Progenitor cell of endocrine pancreas (in vitro differentiated cells): ENCODE measurements around the gene MAN1C1. TPM values are rescaled to one million over a fixed set of nuclear protein-coding genes. Genes with fewer than 3 reads are reported as not detected.

Source experiments
- DNase-seq: peaks from one replicate; pipeline ENCODE4 v3.0.0; 2021; ENCODE audit warnings: low spot score; ENCODE audit not compliant: unreplicated experiment
- H3K27ac Mint-ChIP-seq: 2 replicates; pipeline ENCODE4 v1.8.0; 2021; ENCODE audit warnings: mild to moderate bottlenecking, moderate library complexity, mixed read lengths
- H3K27me3 Mint-ChIP-seq: 2 replicates; pipeline ENCODE4 v1.8.0; 2021; ENCODE audit warnings: mixed read lengths
- H3K36me3 Mint-ChIP-seq: 2 replicates; pipeline ENCODE4 v1.8.0; 2022; ENCODE audit warnings: mixed read lengths; ENCODE audit not compliant: insufficient read depth
- H3K4me1 Mint-ChIP-seq: 2 replicates; pipeline ENCODE4 v1.8.0; 2021; ENCODE audit warnings: low read depth, mixed read lengths
- H3K4me3 Mint-ChIP-seq: 2 replicates; pipeline ENCODE4 v1.8.0; 2021; ENCODE audit warnings: low read depth, mild to moderate bottlenecking, moderate library complexity, mixed read lengths
- H3K9me3 Mint-ChIP-seq: 2 replicates; pipeline ENCODE4 v1.8.0; 2021; ENCODE audit warnings: low read depth, mixed read lengths
- CTCF ChIP-seq: fragments of 200-600 bp; sonication (generic); IDR thresholded peaks from one replicate; pipeline ENCODE4 v1.5.0; 2021; ENCODE audit warnings: antibody characterized with exemption, mild to moderate bottlenecking; ENCODE audit not compliant: unreplicated experiment
- total RNA-seq: library from RNA; stranded (reverse); gene quantifications from 2 replicates; pipeline ENCODE4 v1.2.1, GENCODE V29; 2021

MAN1C1 gene
- total RNA-seq, 1 donor from 2014 or later: 5.1 TPM

- H3K27ac Mint-ChIP-seq: no peak overlapping the region
- no peak overlapping the region for H3K4me3 Mint-ChIP-seq
- peaks cover 6% of the 10 kb centered on the region for H3K4me1 Mint-ChIP-seq
- DNase-seq: peak; percentile 0
- no peak for TF ChIP-seq CTCF
- H3K27me3 Mint-ChIP-seq: peaks cover 21% of the 10 kb centered on the region
- H3K9me3 Mint-ChIP-seq: no peaks in the 10 kb centered on the region
- H3K36me3 Mint-ChIP-seq: no peaks in the 10 kb centered on the region
Measured at GRCh38 chr1:25648681-25649440, 32.3 kb downstream of the MAN1C1 start.

GRCh38 chr1:25649505-25650288, 33.1 kb downstream of the MAN1C1 start:
- DNase-seq: peak; percentile 2
- Mint-ChIP-seq H3K4me3 (no peak overlapping the region), H3K9me3 (no peaks in the 10 kb centered on the region), H3K27ac (no peak overlapping the region), H3K4me1 (peaks cover 4% of the 10 kb centered on the region), H3K36me3 (no peaks in the 10 kb centered on the region), H3K27me3 (peaks cover 17% of the 10 kb centered on the region)
- no peak for TF ChIP-seq CTCF

- no peak overlapping the region for H3K4me3 Mint-ChIP-seq
- TF ChIP-seq CTCF: no peak
- H3K27me3 Mint-ChIP-seq: peaks cover 14% of the 10 kb centered on the region
- no peaks in the 10 kb centered on the region for H3K36me3 Mint-ChIP-seq
- DNase-seq: no peak
- peaks cover 4% of the 10 kb centered on the region for H3K4me1 Mint-ChIP-seq
- no peak overlapping the region for H3K27ac Mint-ChIP-seq
- H3K9me3 Mint-ChIP-seq: no peaks in the 10 kb centered on the region
Measured at GRCh38 chr1:25650289-25650576, 33.6 kb downstream of the MAN1C1 start.

GRCh38 chr1:25651036-25651640, 34.5 kb downstream of the MAN1C1 start:
- no peaks in the 10 kb centered on the region for H3K9me3 Mint-ChIP-seq
- DNase-seq: peak; percentile 5

More at GRCh38 chr1:25651036-25651640, 34.5 kb downstream of the MAN1C1 start:
- no peak for TF ChIP-seq CTCF
- no peak overlapping the region for H3K27ac Mint-ChIP-seq
- H3K4me3 Mint-ChIP-seq: no peak overlapping the region
- H3K27me3 Mint-ChIP-seq: peaks cover 9% of the 10 kb centered on the region
- no peaks in the 10 kb centered on the region for H3K36me3 Mint-ChIP-seq
- peaks cover 4% of the 10 kb centered on the region for H3K4me1 Mint-ChIP-seq
